ENCODE data around the gene VKORC1. TPM values are rescaled to one million over a fixed set of nuclear protein-coding genes. Genes with fewer than 3 reads are reported as not detected.

Gene VKORC1
- total RNA-seq, 1 donor from 2014 or later, result 65.0 TPM

Other genes starting within 250 kb of the VKORC1 start
- gene BCL7C, start 200.7 kb downstream of the VKORC1 start, total RNA-seq, result 36.6 TPM
- gene CTF1, start 198.2 kb downstream of the VKORC1 start, total RNA-seq, result 13.3 TPM
- 13.1 TPM for gene FBXL19, start 171.2 kb downstream of the VKORC1 start, total RNA-seq
- gene ORAI3, start 145.7 kb downstream of the VKORC1 start, total RNA-seq, result 21.8 TPM
- 17.8 TPM for gene SETD1A, start 137.0 kb downstream of the VKORC1 start, total RNA-seq
- 16.3 TPM for gene HSD3B7, start 109.6 kb downstream of the VKORC1 start, total RNA-seq
- 2.1 TPM for gene STX1B, start 84.2 kb downstream of the VKORC1 start, total RNA-seq
- gene STX4, start 61.2 kb downstream of the VKORC1 start, total RNA-seq, result 93.5 TPM
- 6.8 TPM for gene ZNF668, start 20.6 kb downstream of the VKORC1 start, total RNA-seq
- 16.3 TPM for gene ZNF646, start 20.4 kb downstream of the VKORC1 start, total RNA-seq
- 3.1 TPM for gene PRSS53, start 5.9 kb downstream of the VKORC1 start, total RNA-seq
- gene BCKDK, start 13.6 kb upstream of the VKORC1 start, total RNA-seq, result 35.0 TPM
- gene KAT8, start 22.9 kb upstream of the VKORC1 start, total RNA-seq, result 67.3 TPM
- not detected for gene PRSS8, start 40.9 kb upstream of the VKORC1 start, total RNA-seq
- 4.3 TPM for gene PRSS36, start 55.3 kb upstream of the VKORC1 start, total RNA-seq
- gene FUS, start 85.3 kb upstream of the VKORC1 start, total RNA-seq, result 259 TPM
- 20.3 TPM for gene PYCARD, start 108.0 kb upstream of the VKORC1 start, total RNA-seq
- 0.40 TPM for gene TRIM72, start 119.3 kb upstream of the VKORC1 start, total RNA-seq
- not detected for gene PYDC1, start 122.3 kb upstream of the VKORC1 start, total RNA-seq
- gene ITGAM, start 165.2 kb upstream of the VKORC1 start, total RNA-seq, result 26.2 TPM